ENCODE results near the gene XPNPEP1.

DNA sequence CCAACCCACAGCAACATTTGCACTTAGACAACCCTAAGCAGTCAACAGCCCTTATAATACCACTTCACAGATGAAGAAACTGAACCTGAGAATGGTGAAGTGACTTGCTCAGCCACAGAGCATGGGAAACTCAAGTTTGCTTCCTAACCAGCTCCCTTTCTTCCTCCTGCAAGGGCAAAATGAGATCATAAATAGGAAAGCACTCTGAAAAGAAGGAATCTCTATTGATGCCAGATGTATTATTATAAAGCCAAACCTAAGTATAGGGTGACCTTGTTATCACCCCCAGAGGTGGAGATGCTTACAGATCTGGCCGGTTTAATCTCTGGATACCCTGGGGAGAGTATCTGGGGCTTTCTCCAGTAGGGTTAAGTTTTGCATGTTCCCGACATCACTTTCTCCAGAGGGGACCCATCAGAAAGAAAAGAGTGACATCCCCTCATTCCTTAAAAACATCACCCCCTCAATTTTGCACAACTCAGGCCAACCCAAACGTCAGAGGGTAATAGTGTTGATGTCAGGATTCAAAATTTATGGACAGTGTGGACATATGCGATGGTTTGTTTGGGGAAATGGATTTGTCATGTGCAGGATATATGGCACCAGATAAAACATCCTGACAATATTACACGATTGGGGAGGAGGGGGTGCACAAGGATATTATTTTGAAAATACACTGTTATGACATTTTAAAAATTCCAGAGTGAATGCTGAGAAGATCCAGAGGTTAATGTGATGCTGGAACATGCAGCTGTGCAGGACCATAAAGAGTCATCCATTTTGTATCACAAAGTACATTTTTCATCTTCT is 24.0 kb upstream of the XPNPEP1 start:
- TF ChIP-seq, protein P1, sequence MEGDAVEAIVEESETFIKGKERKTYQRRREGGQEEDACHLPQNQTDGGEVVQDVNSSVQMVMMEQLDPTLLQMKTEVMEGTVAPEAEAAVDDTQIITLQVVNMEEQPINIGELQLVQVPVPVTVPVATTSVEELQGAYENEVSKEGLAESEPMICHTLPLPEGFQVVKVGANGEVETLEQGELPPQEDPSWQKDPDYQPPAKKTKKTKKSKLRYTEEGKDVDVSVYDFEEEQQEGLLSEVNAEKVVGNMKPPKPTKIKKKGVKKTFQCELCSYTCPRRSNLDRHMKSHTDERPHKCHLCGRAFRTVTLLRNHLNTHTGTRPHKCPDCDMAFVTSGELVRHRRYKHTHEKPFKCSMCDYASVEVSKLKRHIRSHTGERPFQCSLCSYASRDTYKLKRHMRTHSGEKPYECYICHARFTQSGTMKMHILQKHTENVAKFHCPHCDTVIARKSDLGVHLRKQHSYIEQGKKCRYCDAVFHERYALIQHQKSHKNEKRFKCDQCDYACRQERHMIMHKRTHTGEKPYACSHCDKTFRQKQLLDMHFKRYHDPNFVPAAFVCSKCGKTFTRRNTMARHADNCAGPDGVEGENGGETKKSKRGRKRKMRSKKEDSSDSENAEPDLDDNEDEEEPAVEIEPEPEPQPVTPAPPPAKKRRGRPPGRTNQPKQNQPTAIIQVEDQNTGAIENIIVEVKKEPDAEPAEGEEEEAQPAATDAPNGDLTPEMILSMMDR (IDR thresholded peaks at IDR 0.05): no peak
- no peak for TF ChIP-seq POLR2A (IDR thresholded peaks at IDR 0.05)

All from lower leg skin (tissue), 3 donors.